Activated CD8-positive, alpha-beta memory T cell treated with anti-CD3 and anti-CD28 coated beads, Interleukin-2, amount 50 U/mL, for 1 hour (primary cell): ENCODE data around the gene ANXA6.

Source experiments
- DNase-seq: peaks from one replicate; pipeline ENCODE4 v3.0.0-alpha.2; 2020; ENCODE audit errors: extremely low read depth

Gene ANXA6

GRCh38 chr5:151063142-151063989 is 94.2 kb downstream of the ANXA6 start:
- DNase-seq: no peak

- no peak for DNase-seq
Observed at GRCh38 chr5:151062405-151063141, 95.0 kb downstream of the ANXA6 start.

GRCh38 chr5:151060742-151061141 is 96.8 kb downstream of the ANXA6 start:
- DNase-seq: no peak

- no peak for DNase-seq
Observed at GRCh38 chr5:151058891-151059489, 98.6 kb downstream of the ANXA6 start.

GRCh38 chr5:151058301-151058700 is 99.3 kb downstream of the ANXA6 start:
- no peak for DNase-seq

GRCh38 chr5:151056379-151057325 is 100.9 kb downstream of the ANXA6 start:
- no peak for DNase-seq

GRCh38 chr5:151055336-151055735 is 102.2 kb downstream of the ANXA6 start:
- DNase-seq: no peak

GRCh38 chr5:151054709-151055108 is 102.9 kb downstream of the ANXA6 start:
- DNase-seq: no peak

- DNase-seq: no peak
Observed at GRCh38 chr5:151053796-151054462, 103.7 kb downstream of the ANXA6 start.

- DNase-seq: no peak
Observed at GRCh38 chr5:151052836-151053235, 104.7 kb downstream of the ANXA6 start.

- no peak for DNase-seq
Observed at GRCh38 chr5:151051931-151052608, 105.5 kb downstream of the ANXA6 start.

GRCh38 chr5:151051066-151051930 is 106.3 kb downstream of the ANXA6 start:
- DNase-seq: peak; percentile 40
